ENCODE results near the gene GCM1. TPM values are rescaled to one million over a fixed set of nuclear protein-coding genes. Genes with fewer than 3 reads are reported as not detected.

The GCM1 gene
- total RNA-seq, 1 donor from 2014 or later = not detected

GRCh38 chr6:53103993-53104675 is 44.5 kb downstream of the GCM1 start:
- no peaks in the 10 kb centered on the region for H3K9me3 Mint-ChIP-seq (ENCODE audit: unreplicated experiment)

GRCh38 chr6:53101006-53101405 is 47.6 kb downstream of the GCM1 start:
- no peak for DNase-seq
- TF ChIP-seq CTCF (IDR thresholded peaks at IDR 0.05; ENCODE audit: partially characterized antibody, unreplicated experiment) = no peak
- H3K4me1 Mint-ChIP-seq (ENCODE audit: low read depth, unreplicated experiment) = no peaks in the 10 kb centered on the region
- H3K9me3 Mint-ChIP-seq (ENCODE audit: unreplicated experiment) = no peaks in the 10 kb centered on the region
- no peak overlapping the region for H3K27ac Mint-ChIP-seq (ENCODE audit: unreplicated experiment)
- no peak overlapping the region for H3K4me3 Mint-ChIP-seq (ENCODE audit: unreplicated experiment)
- H3K27me3 Mint-ChIP-seq (ENCODE audit: unreplicated experiment) = no peaks in the 10 kb centered on the region
- H3K36me3 Mint-ChIP-seq (ENCODE audit: unreplicated experiment) = no peaks in the 10 kb centered on the region

More at GRCh38 chr6:53103993-53104675, 44.5 kb downstream of the GCM1 start:
- Mint-ChIP-seq H3K27me3 (ENCODE audit: unreplicated experiment) (no peaks in the 10 kb centered on the region), H3K27ac (ENCODE audit: unreplicated experiment) (no peak overlapping the region), H3K4me1 (ENCODE audit: low read depth, unreplicated experiment) (no peaks in the 10 kb centered on the region), H3K36me3 (ENCODE audit: unreplicated experiment) (no peaks in the 10 kb centered on the region), H3K4me3 (ENCODE audit: unreplicated experiment) (no peak overlapping the region)
- DNase-seq = no peak
- no peak for TF ChIP-seq CTCF (IDR thresholded peaks at IDR 0.05; ENCODE audit: partially characterized antibody, unreplicated experiment)

GRCh38 chr6:53100561-53100960 is 48.1 kb downstream of the GCM1 start:
- Mint-ChIP-seq H3K36me3 (ENCODE audit: unreplicated experiment) (no peaks in the 10 kb centered on the region), H3K4me1 (ENCODE audit: low read depth, unreplicated experiment) (no peaks in the 10 kb centered on the region), H3K9me3 (ENCODE audit: unreplicated experiment) (no peaks in the 10 kb centered on the region), H3K27me3 (ENCODE audit: unreplicated experiment) (no peaks in the 10 kb centered on the region), H3K27ac (ENCODE audit: unreplicated experiment) (no peak overlapping the region), H3K4me3 (ENCODE audit: unreplicated experiment) (no peak overlapping the region)
- DNase-seq = no peak
- no peak for TF ChIP-seq CTCF (IDR thresholded peaks at IDR 0.05; ENCODE audit: partially characterized antibody, unreplicated experiment)

GRCh38 chr6:53095716-53096115 is 52.9 kb downstream of the GCM1 start:
- Mint-ChIP-seq H3K9me3 (ENCODE audit: unreplicated experiment) (no peaks in the 10 kb centered on the region), H3K27ac (ENCODE audit: unreplicated experiment) (no peak overlapping the region), H3K4me3 (ENCODE audit: unreplicated experiment) (no peak overlapping the region), H3K4me1 (ENCODE audit: low read depth, unreplicated experiment) (no peaks in the 10 kb centered on the region), H3K36me3 (ENCODE audit: unreplicated experiment) (no peaks in the 10 kb centered on the region), H3K27me3 (ENCODE audit: unreplicated experiment) (no peaks in the 10 kb centered on the region)
- DNase-seq = no peak
- TF ChIP-seq CTCF (IDR thresholded peaks at IDR 0.05; ENCODE audit: partially characterized antibody, unreplicated experiment) = no peak

GRCh38 chr6:53095270-53095669 is 53.4 kb downstream of the GCM1 start:
- no peaks in the 10 kb centered on the region for H3K36me3 Mint-ChIP-seq (ENCODE audit: unreplicated experiment)

More at GRCh38 chr6:53095270-53095669, 53.4 kb downstream of the GCM1 start:
- Mint-ChIP-seq H3K4me1 (ENCODE audit: low read depth, unreplicated experiment) (no peaks in the 10 kb centered on the region), H3K4me3 (ENCODE audit: unreplicated experiment) (no peak overlapping the region), H3K27ac (ENCODE audit: unreplicated experiment) (no peak overlapping the region), H3K27me3 (ENCODE audit: unreplicated experiment) (no peaks in the 10 kb centered on the region), H3K9me3 (ENCODE audit: unreplicated experiment) (no peaks in the 10 kb centered on the region)
- no peak for TF ChIP-seq CTCF (IDR thresholded peaks at IDR 0.05; ENCODE audit: partially characterized antibody, unreplicated experiment)
- DNase-seq = no peak
